ENCODE measurements around the gene ESYT1. TPM values are rescaled to one million over a fixed set of nuclear protein-coding genes. Genes with fewer than 3 reads are reported as not detected.
"Not testable (repeated sequence)": the region's sequence is repeated elsewhere in the genome, so short reads cannot be mapped to it uniquely, and the experiment has no call there.

ESYT1 gene
- total RNA-seq, 4 donors from 2014 or later, result 128 to 234 (median 167) TPM

- Histone ChIP-seq H3K27ac (peak within 1 kb of the TSS; percentile 89 to 99 (median 96)), H3K36me3 (peaks cover 3 to 40% of the 10 kb centered on the region in 2 donors), H3K4me3 (peak within 1 kb of the TSS; percentile 81 to 100), H3K9me3 (no peaks in the 10 kb centered on the region), H3K4me1 (peaks cover 11 to 43% (median 18%) of the 10 kb centered on the region in 3 donors), H3K27me3 (no peaks in the 10 kb centered on the region)
- TF ChIP-seq CTCF (IDR thresholded peaks at IDR 0.05) (peak in 3 of 4 experiments; percentile 4 to 53 (median 30)), POLR2A (IDR thresholded peaks at IDR 0.05) (peak; percentile 94 to 96), EP300 (IDR thresholded peaks at IDR 0.05) (no peak), POLR2AphosphoS5 (IDR thresholded peaks at IDR 0.05) (peak; percentile 100)
- ATAC-seq, result peak; percentile 76
- WGBS, 2 donors (ENCODE audit: low coverage in 1 of 2), result 0% methylated on average over 24 to 31 of the region's 34 CpGs
Observed at GRCh38 chr12:56116267-56117081, 11.6 kb upstream of the ESYT1 start, which contains the start of gene RPL41. Gene RPL41 (plus strand): TSS chr12:56116633.

GRCh38 chr12:56117082-56117706 is 10.9 kb upstream of the ESYT1 start:
- H3K27me3 ChIP-seq, H3K9me3 ChIP-seq, ATAC-seq: not testable (repeated sequence)
- Histone ChIP-seq H3K36me3 (peaks cover 3 to 40% of the 10 kb centered on the region in 2 donors), H3K4me3 (peak overlapping the region; percentile 81 to 100), H3K4me1 (peaks cover 11 to 50% (median 19%) of the 10 kb centered on the region in 3 donors), H3K27ac (peak overlapping the region; percentile 89 to 99 (median 96))
- WGBS, 2 donors (ENCODE audit: low coverage in 1 of 2), result 2 to 6% methylated on average over 6 to 16 of the region's 16 CpGs

GRCh38 chr12:56117778-56118687 is 10.0 kb upstream of the ESYT1 start, which contains the start of gene ZC3H10:
Gene ZC3H10 (plus strand): TSS chr12:56118266. CDS start chr12:56120563, 2,297 bp downstream.
- TF ChIP-seq EP300 (IDR thresholded peaks at IDR 0.05) (no peak), POLR2A (IDR thresholded peaks at IDR 0.05) (peak; percentile 89 to 91), POLR2AphosphoS5 (IDR thresholded peaks at IDR 0.05) (peak; percentile 92), CTCF (IDR thresholded peaks at IDR 0.05) (peak in 3 of 4 experiments; percentile 63 to 74 (median 68))
- H3K9me3 ChIP-seq, result no peaks in the 10 kb centered on the region
- ATAC-seq, result peak; percentile 91
- peaks cover 11 to 58% (median 22%) of the 10 kb centered on the region in 3 donors for H3K4me1 ChIP-seq
- H3K27ac ChIP-seq, result peak within 1 kb of the TSS; percentile 89 to 99 (median 96)
- peaks cover 3 to 32% of the 10 kb centered on the region in 2 donors for H3K36me3 ChIP-seq
- WGBS, 2 donors (ENCODE audit: low coverage in 1 of 2), result 2 to 33% methylated on average over 1 to 13 of the region's 61 CpGs
- no peaks in the 10 kb centered on the region for H3K27me3 ChIP-seq
- H3K4me3 ChIP-seq, result peak within 1 kb of the TSS; percentile 81 to 100

GRCh38 chr12:56118688-56119357 is 9.2 kb upstream of the ESYT1 start:
- Histone ChIP-seq H3K36me3 (peaks cover 3 to 30% of the 10 kb centered on the region in 2 donors), H3K4me3 (peak overlapping the region; percentile 64 to 81), H3K4me1 (peaks cover 11 to 66% (median 22%) of the 10 kb centered on the region in 3 donors), H3K27me3 (no peaks in the 10 kb centered on the region), H3K27ac (peak overlapping the region; percentile 89 to 99 (median 96)), H3K9me3 (no peaks in the 10 kb centered on the region)
- 4 to 9% methylated on average over 4 to 12 of the region's 13 CpGs for WGBS, 2 donors (ENCODE audit: low coverage in 1 of 2)
- TF ChIP-seq CTCF (IDR thresholded peaks at IDR 0.05) (no peak), EP300 (IDR thresholded peaks at IDR 0.05) (no peak), POLR2A (IDR thresholded peaks at IDR 0.05) (no peak), POLR2AphosphoS5 (IDR thresholded peaks at IDR 0.05) (no peak)
- ATAC-seq, result no peak
